Gastroesophageal sphincter (tissue), 3 donors: ENCODE measurements around the gene MTCL3.

Experiments used
- CTCF ChIP-seq, 4 experiments: fragments of 200-600 bp in 2 of 4; fragments of 450-650 bp in 2 of 4; sonication (generic) in 1 of 4; IDR thresholded peaks; one replicate each; pipeline ENCODE4 v1.5.1; 2017 to 2019; ENCODE audit warnings: antibody characterized with exemption in 4 of 4, mild to moderate bottlenecking in 2 of 4, moderate library complexity in 2 of 4
- EP300 ChIP-seq: sonication (generic); formaldehyde crosslinking; IDR thresholded peaks from one replicate; pipeline ENCODE4 v1.6.1; 2017; ENCODE audit warnings: antibody characterized with exemption, mild to moderate bottlenecking
- POLR2A ChIP-seq, 2 donors: fragments of 450-650 bp; IDR thresholded peaks; one replicate each; pipeline ENCODE4 v1.6.1; 2017; ENCODE audit warnings: antibody characterized with exemption in 2 of 2, mild to moderate bottlenecking in 2 of 2, moderate library complexity in 1 of 2
- POLR2AphosphoS5 ChIP-seq: sonication (generic); formaldehyde crosslinking; IDR thresholded peaks from one replicate; pipeline ENCODE4 v1.6.1; 2017; ENCODE audit warnings: antibody characterized with exemption

- TF ChIP-seq CTCF (IDR thresholded peaks at IDR 0.05) (no peak), POLR2AphosphoS5 (no peak), POLR2A (IDR thresholded peaks at IDR 0.05) (no peak), EP300 (no peak)
Measured at GRCh38 chr6:127458222-127458621, 60.9 kb downstream of the MTCL3 start.
